PFSK-1 (cell line): ENCODE measurements around the gene SEC61G. TPM values are rescaled to one million over a fixed set of nuclear protein-coding genes. Genes with fewer than 3 reads are reported as not detected.
A peak's percentile ranks its signal among the peaks of the same experiment; 100 is the strongest.

ENCODE experiments used
- FOXP2 ChIP-seq: optimal IDR thresholded peaks from 2 replicates; pipeline ENCODE3; 2011; ENCODE audit warnings: borderline replicate concordance, control low read depth, inconsistent platforms; ENCODE audit not compliant: insufficient read depth; ENCODE audit errors: extremely low read length, extremely low read depth
- POLR2AphosphoS5 ChIP-seq: IDR thresholded peaks from 2 replicates; pipeline ENCODE4 v1.6.1; 2012; ENCODE audit warnings: low read depth, mild to moderate bottlenecking, control low read depth, low read length, moderate library complexity
- REST ChIP-seq, 2 experiments: IDR thresholded peaks; 2 replicates each; pipeline versions ENCODE4 v1.6.1 to v1.8.0; 2011 to 2012; ENCODE audit warnings: low read depth in 2 of 2, low read length in 2 of 2, control low read depth in 1 of 2, inconsistent platforms in 1 of 2, mild to moderate bottlenecking in 1 of 2, moderate library complexity in 1 of 2; ENCODE audit not compliant: insufficient read depth in 1 of 2
- SIN3A ChIP-seq: IDR thresholded peaks from 2 replicates; pipeline ENCODE4 v1.6.1; 2012; ENCODE audit warnings: mild to moderate bottlenecking, low read length, moderate library complexity, borderline replicate concordance; ENCODE audit not compliant: insufficient read depth
- TAF1 ChIP-seq: IDR thresholded peaks from 2 replicates; pipeline ENCODE4 v1.6.1; 2012; ENCODE audit warnings: low read length, control low read depth, borderline replicate concordance; ENCODE audit not compliant: insufficient read depth
- polyA plus RNA-seq: library from polyadenylated mRNA; unstranded; fragments of >200 nt; gene quantifications from one replicate; pipeline ENCODE4 v1.2.1, GENCODE V29; 2012; ENCODE audit warnings: low read depth, missing spikeins; ENCODE audit not compliant: insufficient read length

SEC61G gene
- 121 TPM for polyA plus RNA-seq

- TF ChIP-seq FOXP2: no peak
- TF ChIP-seq POLR2AphosphoS5: peak; percentile 98
- TF ChIP-seq REST (IDR thresholded peaks at IDR 0.05; ENCODE audit: insufficient read depth in 1 of 2, low read depth in 2 of 2, low read length in 2 of 2): no peak
- TF ChIP-seq SIN3A: no peak
- peak; percentile 83 for TF ChIP-seq TAF1
Observed at GRCh38 chr7:54758702-54759592, at the start of gene SEC61G. SEC61G (minus strand) TSS chr7:54759211; CDS start chr7:54757588, 1,623 bp downstream.

GRCh38 chr7:54802841-54803240 is 43.8 kb upstream of the SEC61G start:
- TF ChIP-seq POLR2AphosphoS5 (no peak), REST (IDR thresholded peaks at IDR 0.05; ENCODE audit: insufficient read depth in 1 of 2, low read depth in 2 of 2, low read length in 2 of 2) (no peak), SIN3A (no peak), FOXP2 (no peak), TAF1 (no peak)

- TF ChIP-seq SIN3A (no peak), TAF1 (no peak), POLR2AphosphoS5 (no peak), FOXP2 (no peak), REST (IDR thresholded peaks at IDR 0.05; ENCODE audit: insufficient read depth in 1 of 2, low read depth in 2 of 2, low read length in 2 of 2) (no peak)
Observed at GRCh38 chr7:54802114-54802513, 43.1 kb upstream of the SEC61G start.

GRCh38 chr7:54799792-54800191 is 40.8 kb upstream of the SEC61G start:
- TF ChIP-seq TAF1 (no peak), REST (IDR thresholded peaks at IDR 0.05; ENCODE audit: insufficient read depth in 1 of 2, low read depth in 2 of 2, low read length in 2 of 2) (no peak), FOXP2 (no peak), SIN3A (no peak), POLR2AphosphoS5 (no peak)
